ENCODE data around the gene FXYD6. TPM values are rescaled to one million over a fixed set of nuclear protein-coding genes. Genes with fewer than 3 reads are reported as not detected.

FXYD6 gene
- total and polyA plus RNA-seq, 7 donors, result 10.8 to 27.9 (median 14.0) TPM

GRCh38 chr11:117826190-117826570 lies 50.3 kb downstream of the FXYD6 start:
- ATAC-seq, result no peak
- WGBS, 3 donors, result 70 to 85% (median 72%) methylated on average over 10 of the region's 10 CpGs
- Histone ChIP-seq H3K27me3 (ENCODE audit: insufficient read depth in 3 of 3, low read length in 2 of 3) (no peaks in the 10 kb centered on the region), H3K4me3 (no peak overlapping the region), H3K9me3 (no peaks in the 10 kb centered on the region), H3K36me3 (ENCODE audit: insufficient read depth in 1 of 2, low read depth in 1 of 2) (no peaks in the 10 kb centered on the region), H3K27ac (no peak overlapping the region), H3K4me1 (peaks cover 12% of the 10 kb centered on the region)
- no peak for TF ChIP-seq CTCF (IDR thresholded peaks at IDR 0.05)
- no peak for DNase-seq
- intact Hi-C loops (cut with DNase I), result no loop called here

GRCh38 chr11:117825538-117826189 lies 50.8 kb downstream of the FXYD6 start:
- no peak overlapping the region for H3K4me3 ChIP-seq
- WGBS, 3 donors, result 89 to 95% (median 92%) methylated on average over 8 of the region's 8 CpGs
- no peaks in the 10 kb centered on the region for H3K27me3 ChIP-seq (ENCODE audit: insufficient read depth in 3 of 3, low read length in 2 of 3)
- peaks cover 12% of the 10 kb centered on the region for H3K4me1 ChIP-seq
- DNase-seq, result no peak
- H3K9me3 ChIP-seq, result no peaks in the 10 kb centered on the region
- H3K36me3 ChIP-seq (ENCODE audit: insufficient read depth in 1 of 2, low read depth in 1 of 2), result no peaks in the 10 kb centered on the region
- no peak for TF ChIP-seq CTCF (IDR thresholded peaks at IDR 0.05)
- H3K27ac ChIP-seq, result no peak overlapping the region
- intact Hi-C loops (cut with DNase I), result no loop called here
- no peak for ATAC-seq

GRCh38 chr11:117824571-117825537 lies 51.6 kb downstream of the FXYD6 start, which contains the start of gene FXYD2:
TSS of gene FXYD2 (minus strand) at chr11:117824744. CDS start at chr11:117824678, 66 bp downstream.
- peak within 1 kb of the TSS; percentile 55 for H3K27ac ChIP-seq
- peak in 3 of 4 donors; percentile 38 to 63 (median 47) for ATAC-seq
- TF ChIP-seq CTCF (IDR thresholded peaks at IDR 0.05), result no peak
- WGBS, 3 donors, result 53 to 58% (median 57%) methylated on average over 22 of the region's 22 CpGs
- intact Hi-C loops (cut with DNase I), result no loop called here
- no peaks in the 10 kb centered on the region for H3K27me3 ChIP-seq (ENCODE audit: insufficient read depth in 3 of 3, low read length in 2 of 3)
- H3K4me1 ChIP-seq, result peaks cover 12% of the 10 kb centered on the region
- DNase-seq, result peak; percentile 61 to 74
- no peaks in the 10 kb centered on the region for H3K9me3 ChIP-seq
- H3K4me3 ChIP-seq, result no peak within 1 kb of the TSS
- no peaks in the 10 kb centered on the region for H3K36me3 ChIP-seq (ENCODE audit: insufficient read depth in 1 of 2, low read depth in 1 of 2)

- Histone ChIP-seq H3K4me3 (no peak overlapping the region), H3K27me3 (ENCODE audit: insufficient read depth in 3 of 3, low read length in 2 of 3) (no peaks in the 10 kb centered on the region), H3K4me1 (peaks cover 12% of the 10 kb centered on the region), H3K27ac (peak overlapping the region; percentile 55), H3K9me3 (no peaks in the 10 kb centered on the region), H3K36me3 (ENCODE audit: insufficient read depth in 1 of 2, low read depth in 1 of 2) (no peaks in the 10 kb centered on the region)
- no peak for TF ChIP-seq CTCF (IDR thresholded peaks at IDR 0.05)
- ATAC-seq (peak; percentile 21 to 57 (median 46)), DNase-seq (peak; percentile 77 to 80)
- WGBS, 3 donors, result 41 to 56% (median 48%) methylated on average over 13 of the region's 13 CpGs
- intact Hi-C loops (cut with DNase I), result no loop called here
Observed at GRCh38 chr11:117823946-117824420, 52.5 kb downstream of the FXYD6 start.

Measured in psoas muscle (tissue), 8 donors.